Ramos (cell line): Measurements from ENCODE around the gene FSTL4.
"Not testable (repeated sequence)": the region's sequence is repeated elsewhere in the genome, so short reads cannot be mapped to it uniquely, and the experiment has no call there.

ENCODE experiments used
- in situ Hi-C: fragments of 300-500 bp; cut with MboI; formaldehyde crosslinking; loops from one replicate; pipeline ENCODE4 v1.14.3; 2022; ENCODE audit warnings: low sequenced_read_pairs; ENCODE audit not compliant: unreplicated experiment

FSTL4 gene

DNA sequence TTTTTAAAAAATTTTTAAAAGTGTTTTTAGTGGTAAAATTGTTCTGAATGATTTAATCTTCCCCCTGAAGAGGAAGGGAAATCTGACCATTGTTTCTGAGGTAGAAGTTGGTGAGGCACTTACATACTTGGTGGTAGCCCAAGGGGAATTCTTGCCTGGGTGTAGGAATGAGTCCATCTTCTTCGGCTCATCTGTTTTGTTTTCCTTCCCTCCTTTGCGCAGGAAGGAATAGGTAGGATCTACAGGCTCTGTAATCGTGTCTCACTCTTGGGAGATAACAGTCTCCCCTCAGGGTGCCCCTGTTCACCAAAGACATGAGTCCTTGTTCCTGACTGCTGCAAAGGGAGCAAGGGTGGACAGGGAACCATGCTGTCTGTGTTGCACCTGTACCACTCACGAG is 422.5 kb downstream of the FSTL4 start:
- in situ Hi-C loops, result no loop called here

DNA sequence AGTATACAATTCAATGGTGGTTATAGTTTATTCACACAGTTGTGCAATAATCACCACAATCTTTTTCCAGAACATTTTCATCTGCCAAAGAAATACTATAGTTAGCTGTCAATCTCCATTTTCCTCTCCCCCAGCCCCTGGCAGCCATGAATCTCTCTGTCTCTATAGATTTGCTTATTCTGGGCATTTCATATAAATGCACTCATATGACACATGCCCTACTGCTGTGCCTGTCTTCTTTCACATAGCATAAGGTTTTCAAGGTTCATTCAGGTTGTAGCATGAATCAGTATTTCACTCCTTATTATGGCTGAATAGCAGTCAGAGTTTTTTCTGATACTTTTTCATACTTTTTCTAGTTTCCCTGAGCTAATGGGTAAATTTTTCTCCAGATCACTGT is 432.9 kb downstream of the FSTL4 start:
- in situ Hi-C loops, result no loop called here

DNA sequence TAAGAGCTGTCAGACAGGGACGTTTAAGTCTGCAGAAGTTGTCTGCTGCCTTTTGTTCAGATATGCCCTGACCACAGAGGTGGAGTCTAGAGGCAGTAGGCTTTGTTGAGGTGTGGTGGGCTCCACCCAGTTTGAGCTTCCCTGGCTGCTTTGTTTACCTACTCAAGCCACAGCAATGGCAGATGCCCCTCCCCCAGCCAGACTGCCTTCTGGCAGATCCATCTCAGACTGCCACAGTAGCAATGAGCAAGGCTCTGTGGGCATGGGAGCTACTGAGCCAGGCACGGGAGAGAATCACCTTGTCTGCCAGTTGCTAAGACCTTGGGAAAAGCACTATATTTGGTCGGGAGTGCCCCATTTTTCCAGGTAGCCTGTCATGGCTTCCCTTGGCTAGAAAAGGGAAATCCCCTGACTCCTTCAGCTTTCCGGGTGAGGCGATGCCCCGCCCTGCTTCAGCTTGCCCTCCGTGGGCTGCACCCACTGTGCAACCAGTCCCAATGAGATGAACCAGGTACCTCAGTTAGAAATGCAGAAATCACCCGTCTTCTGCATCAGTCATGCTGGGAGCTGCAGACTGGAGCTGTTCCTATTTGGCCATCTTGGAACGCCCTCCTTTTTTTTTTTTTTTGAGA is 441.5 kb downstream of the FSTL4 start:
- in situ Hi-C loops, result not testable (repeated sequence)

DNA sequence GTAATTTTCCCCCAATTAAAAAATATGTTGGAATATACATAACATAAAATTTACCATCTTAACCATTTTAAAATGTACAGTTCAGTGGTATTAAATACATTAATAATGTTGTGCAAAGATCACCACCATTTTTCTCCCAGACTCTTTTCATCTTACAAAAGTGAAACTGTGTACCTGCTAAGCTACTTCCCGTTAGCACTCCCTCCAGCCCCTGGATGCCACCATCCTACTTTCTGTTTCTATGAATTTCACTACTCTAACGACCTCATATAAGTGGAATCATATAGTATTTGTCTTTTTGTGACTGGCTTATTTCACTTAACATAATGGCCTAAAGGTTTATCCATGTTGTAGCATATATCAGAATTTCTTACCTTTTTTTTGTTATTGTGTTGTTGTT is 447.6 kb downstream of the FSTL4 start:
- in situ Hi-C loops, result no loop called here

DNA sequence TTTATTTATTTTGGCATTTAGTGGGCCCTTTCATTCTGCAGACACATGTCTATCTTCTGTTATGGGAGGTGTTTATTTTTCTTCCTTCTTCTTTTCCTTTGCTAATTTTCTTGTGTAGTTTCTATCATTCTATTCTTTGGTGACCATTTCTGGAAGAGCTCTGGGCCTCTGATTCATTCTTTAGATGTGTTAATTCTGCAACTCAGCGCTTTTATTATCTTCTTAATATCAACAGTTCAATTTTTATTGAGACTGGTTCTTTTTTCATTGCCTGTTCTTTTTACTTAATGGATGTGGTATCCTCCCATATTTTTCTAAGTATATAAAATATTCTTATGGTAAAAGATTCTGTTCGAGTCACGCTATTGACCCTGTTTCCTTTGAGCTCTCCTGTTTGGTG is 448.5 kb downstream of the FSTL4 start:
- in situ Hi-C loops, result no loop called here

DNA sequence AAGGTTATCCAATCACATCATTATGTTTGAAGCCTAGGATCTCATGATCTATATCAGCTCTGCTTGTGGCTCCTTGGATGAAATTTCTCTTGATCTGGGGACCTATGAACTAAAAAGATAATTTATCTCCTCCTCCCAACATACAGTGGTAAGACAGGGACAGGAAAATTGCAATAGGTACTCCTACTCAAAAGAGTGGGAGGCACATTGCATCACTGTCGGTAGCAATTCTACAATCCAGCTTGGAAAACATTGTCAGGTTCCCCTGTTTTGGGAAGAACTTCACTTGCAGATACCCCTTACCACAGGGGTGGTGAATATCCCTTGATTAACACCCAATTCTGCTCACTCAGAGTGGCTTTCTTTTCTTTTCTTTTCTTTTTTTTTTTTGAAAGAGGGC is 452.8 kb downstream of the FSTL4 start:
- in situ Hi-C loops, result no loop called here

DNA sequence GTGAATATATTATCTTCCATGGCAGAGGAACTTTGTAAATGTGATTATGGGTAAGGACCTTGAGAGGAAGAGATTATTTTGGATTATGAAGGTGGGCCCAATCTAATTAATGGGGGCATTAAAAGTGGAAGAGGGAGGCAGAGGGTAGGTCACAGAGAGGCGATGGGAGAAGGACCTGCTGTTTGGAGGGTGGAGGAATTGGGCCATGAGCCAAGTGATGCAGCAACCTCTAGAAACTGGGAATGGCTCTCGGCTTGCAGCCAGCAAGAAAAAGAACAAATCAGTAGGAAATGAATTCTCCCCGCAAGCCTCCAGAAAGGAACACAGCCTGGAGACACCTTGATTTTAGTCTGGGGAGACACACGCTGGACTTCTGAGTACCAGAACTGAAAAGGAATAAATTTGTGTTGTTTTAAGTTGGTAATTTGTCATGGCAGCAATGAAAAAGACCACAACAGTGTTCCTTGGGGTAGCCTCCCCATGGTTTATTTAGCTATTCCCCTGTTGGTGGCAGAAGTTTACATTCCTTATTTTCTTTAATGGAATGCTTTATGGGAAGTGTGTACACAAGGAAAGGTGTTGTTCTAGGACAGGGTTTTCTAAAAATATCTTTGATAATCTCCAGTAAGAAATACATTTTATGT is 456.9 kb downstream of the FSTL4 start:
- in situ Hi-C loops, result no loop called here

DNA sequence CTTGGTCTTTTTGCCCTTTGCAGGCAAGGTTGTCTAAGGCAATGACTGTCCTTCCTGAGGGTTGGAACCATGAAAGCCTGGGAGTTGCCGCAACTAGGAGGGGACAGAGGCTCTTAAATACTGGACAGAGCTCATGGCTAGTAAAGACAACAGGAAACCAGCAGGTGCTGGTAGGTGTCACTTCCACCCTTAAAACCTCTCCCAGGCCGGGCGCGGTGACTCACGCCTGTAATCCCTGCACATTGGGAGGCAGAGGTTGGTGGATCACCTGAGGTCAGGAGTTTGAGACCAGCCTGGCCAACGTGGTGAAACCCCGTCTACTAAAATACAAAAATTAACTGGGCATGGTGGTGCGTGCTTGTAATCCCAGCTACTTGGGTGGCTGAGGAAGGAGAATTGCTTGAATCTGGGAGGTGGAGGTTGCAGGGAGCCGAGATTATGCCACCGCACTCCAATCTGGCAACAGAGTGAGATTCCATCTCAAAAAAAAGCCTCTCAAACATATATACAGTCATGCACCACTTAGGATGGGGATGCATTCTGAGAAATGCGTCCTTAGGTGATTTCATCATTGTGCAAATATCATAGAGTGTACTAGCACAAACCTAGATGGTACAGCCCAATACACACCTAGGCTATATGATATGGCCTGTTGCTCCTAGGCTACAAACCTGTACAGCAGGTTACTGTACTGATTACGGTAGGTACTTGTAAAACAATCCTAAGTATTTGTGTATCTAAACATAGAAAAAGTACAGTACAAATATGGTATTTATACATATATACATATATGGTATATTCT is 457.9 kb downstream of the FSTL4 start:
- in situ Hi-C loops, result no loop called here

DNA sequence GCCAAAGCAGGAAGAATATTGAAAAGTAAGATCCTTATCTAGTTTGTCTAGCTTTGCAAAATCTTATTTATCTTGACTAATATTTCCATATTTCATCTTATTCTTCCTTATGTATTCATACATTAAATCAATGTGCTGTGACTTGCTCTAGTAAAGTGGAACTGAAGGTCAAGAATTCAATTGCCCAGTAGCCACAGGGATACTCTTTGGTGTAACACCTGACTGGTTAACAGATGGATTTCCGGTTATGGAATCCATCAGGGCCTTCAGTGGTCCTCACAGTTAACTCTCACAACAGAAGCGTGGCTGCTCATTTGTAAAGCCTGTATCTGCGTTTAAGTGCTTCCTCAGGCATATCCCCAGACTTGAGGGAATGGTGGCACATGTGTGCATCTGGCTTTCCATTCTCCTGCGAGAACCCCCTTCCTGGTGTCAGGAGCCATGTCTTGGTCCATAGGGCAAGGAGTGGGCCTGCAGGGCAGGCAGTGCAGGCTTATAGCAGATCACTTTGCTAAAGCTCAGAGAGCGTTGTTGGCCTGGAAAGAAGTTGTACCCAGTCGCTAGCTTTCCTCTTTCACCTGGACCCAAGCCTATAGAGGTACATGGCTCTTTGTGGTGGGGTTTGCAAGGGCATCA is 461.3 kb downstream of the FSTL4 start:
- in situ Hi-C loops, result no loop called here

DNA sequence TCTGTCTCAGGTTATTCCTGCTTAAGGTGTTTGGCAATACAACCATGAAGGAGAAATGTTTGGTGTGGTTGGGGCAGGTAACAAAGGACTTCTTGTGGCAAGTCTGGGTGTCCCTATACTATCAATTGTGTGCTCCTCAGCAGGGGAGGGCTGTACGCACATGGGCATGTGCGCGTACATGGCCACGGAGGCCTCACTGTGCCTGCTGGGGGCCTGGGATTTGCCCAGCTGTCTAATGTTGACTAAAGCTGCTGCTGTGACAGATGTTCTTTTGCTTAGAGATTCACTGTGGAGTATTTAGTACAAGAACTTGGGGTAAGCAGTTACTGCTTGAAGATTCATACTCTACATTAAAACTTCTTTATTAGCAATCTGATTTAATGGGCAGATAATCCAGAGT is 463.0 kb downstream of the FSTL4 start:
- in situ Hi-C loops, result no loop called here

DNA sequence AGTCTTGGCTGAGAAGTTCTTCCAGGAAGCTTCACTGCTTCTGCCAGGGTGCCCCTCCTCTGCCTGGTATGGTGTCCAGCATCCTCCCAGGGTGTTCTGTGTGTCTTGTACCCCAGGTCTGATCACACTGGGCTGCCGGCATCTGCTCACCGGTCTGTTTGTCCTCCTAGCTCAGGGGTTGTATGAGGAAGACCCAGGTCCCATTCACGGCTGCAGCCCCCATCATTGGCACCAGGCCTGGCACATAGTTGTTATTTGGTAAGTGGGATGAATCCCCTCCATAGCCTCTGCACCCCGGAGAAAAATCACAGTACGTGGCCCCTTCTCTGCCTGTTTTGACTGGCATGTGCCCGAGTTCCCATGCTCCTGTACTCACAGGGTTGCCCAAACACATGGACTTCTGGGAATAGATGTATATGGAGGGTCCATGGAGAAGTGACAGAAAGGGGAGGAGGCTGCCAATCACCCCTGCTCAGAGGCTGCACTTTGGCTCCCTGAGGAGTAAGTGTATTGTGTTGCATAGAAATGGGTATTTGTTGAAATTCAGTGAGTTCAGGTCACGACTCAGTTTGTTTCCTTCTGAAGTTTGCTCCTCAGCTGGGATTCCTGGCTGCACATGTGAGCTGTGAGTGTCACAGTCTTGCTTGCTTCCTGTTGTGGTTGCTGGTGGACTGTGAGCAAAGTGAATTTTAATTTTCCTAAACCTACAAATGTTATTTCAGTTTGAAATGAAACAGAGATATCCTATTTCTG is 464.4 kb downstream of the FSTL4 start:
- in situ Hi-C loops, result no loop called here

DNA sequence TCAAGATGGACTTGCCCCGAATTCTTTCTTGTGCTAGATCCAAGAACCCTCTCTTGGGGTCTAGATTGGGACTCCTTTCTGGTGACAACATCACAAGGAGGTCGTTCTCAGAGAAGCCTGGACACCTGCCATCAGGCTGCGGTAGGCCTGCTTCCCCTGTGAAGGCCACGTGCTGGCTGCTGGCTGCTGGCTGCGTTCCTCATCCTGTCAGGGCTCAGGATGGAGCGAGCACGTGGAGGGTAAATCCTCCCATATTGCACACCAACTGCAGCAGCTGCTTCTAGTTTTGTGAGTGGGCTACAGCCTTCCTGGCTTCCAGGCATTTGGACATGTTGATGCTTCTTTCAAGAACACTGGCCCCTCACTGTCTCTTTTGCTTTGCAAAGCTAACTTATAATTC is 464.9 kb downstream of the FSTL4 start:
- in situ Hi-C loops, result no loop called here
